IMR-90 (cell line): ENCODE results near the gene OTOR. TPM values are rescaled to one million over a fixed set of nuclear protein-coding genes. Genes with fewer than 3 reads are reported as not detected.

ENCODE experiments used
- ATAC-seq: fragments of 200-7000 bp; cut with Tn5 transposase; 2 replicates; pipeline ENCODE4 v1.9.1; 2020; ENCODE audit warnings: low read depth, mild to moderate bottlenecking, moderate library complexity
- BruUV-seq: library from RNA; stranded (reverse); fragments of 400-500 nt; replicated peaks from 2 replicates; lab custom pipeline; 2021; lab: Mats Ljungman, UMichigan
- CTCF ChIA-PET: fragments of 300-600 bp; formaldehyde crosslinking; extraction: SDS; loops from one replicate; lab custom pipeline; 2021; ENCODE audit warnings: antibody characterized with exemption; lab: Yijun Ruan, JAX
- POLR2A ChIA-PET: fragments of 300-600 bp; sonication (Branson Sonifier 250); formaldehyde crosslinking; loops from one replicate; lab custom pipeline; 2022; ENCODE audit warnings: antibody characterized with exemption; ENCODE audit not compliant: unreplicated experiment; lab: Charles Lee
- DNase-seq: peaks from one replicate; pipeline ENCODE4 v3.0.0; 2013
- H2AFZ ChIP-seq: replicated peaks from 2 replicates; pipeline ENCODE3; 2013; ENCODE audit warnings: low read length, mild to moderate bottlenecking; ENCODE audit not compliant: poor library complexity
- H2AK5ac ChIP-seq: 2 replicates; pipeline ENCODE4 v1.6.1; 2013; ENCODE audit warnings: low read depth, low read length, inconsistent platforms
- H2AK9ac ChIP-seq: replicated peaks from 2 replicates; pipeline ENCODE3; 2013; ENCODE audit warnings: mild to moderate bottlenecking, low read depth, low read length, moderate library complexity; ENCODE audit not compliant: poor library complexity
- H2BK120ac ChIP-seq: 2 replicates; pipeline ENCODE4 v1.6.1; 2013; ENCODE audit warnings: low read depth, low read length, inconsistent platforms
- H2BK15ac ChIP-seq: 3 replicates; pipeline ENCODE4 v1.6.1; 2013; ENCODE audit warnings: low read depth, low read length, inconsistent platforms
- H2BK20ac ChIP-seq: 2 replicates; pipeline ENCODE4 v1.6.1; 2013; ENCODE audit warnings: low read depth, mild to moderate bottlenecking, inconsistent platforms, low read length, moderate library complexity
- H2BK5ac ChIP-seq: 2 replicates; pipeline ENCODE4 v1.6.1; 2013; ENCODE audit warnings: mild to moderate bottlenecking, low read depth, low read length, inconsistent platforms; ENCODE audit not compliant: poor library complexity, severe bottlenecking
- H3K14ac ChIP-seq: replicated peaks from 2 replicates; pipeline ENCODE4 v1.6.1; 2013; ENCODE audit warnings: low read depth, low read length, inconsistent platforms
- H3K18ac ChIP-seq: 2 replicates; pipeline ENCODE4 v1.6.1; 2013; ENCODE audit warnings: low read depth, low read length, control low read depth
- H3K23ac ChIP-seq: 2 replicates; pipeline ENCODE4 v1.6.1; 2013; ENCODE audit warnings: low read depth, low read length, inconsistent platforms
- H3K27ac ChIP-seq: 2 replicates; pipeline ENCODE4 v1.5.1; 2013; ENCODE audit warnings: mild to moderate bottlenecking, control low read depth, low read length; ENCODE audit not compliant: insufficient read depth
- H3K27me3 ChIP-seq: 2 replicates; pipeline ENCODE4 v1.6.1; 2013; ENCODE audit warnings: low read length; ENCODE audit not compliant: control insufficient read depth, insufficient read depth
- H3K36me3 ChIP-seq: 2 replicates; pipeline ENCODE4 v1.6.1; 2013; ENCODE audit warnings: low read length, mixed read lengths; ENCODE audit not compliant: control insufficient read depth, insufficient read depth
- H3K4ac ChIP-seq: 2 replicates; pipeline ENCODE4 v1.6.1; 2013; ENCODE audit warnings: low read depth, low read length, inconsistent platforms
- H3K4me1 ChIP-seq: 2 replicates; pipeline ENCODE4 v1.6.1; 2013; ENCODE audit warnings: low read length, mixed read lengths; ENCODE audit not compliant: control insufficient read depth, insufficient read depth
- H3K4me2 ChIP-seq: 2 replicates; pipeline ENCODE4 v1.6.1; 2013; ENCODE audit warnings: low read depth, mild to moderate bottlenecking, control low read depth, low read length, moderate library complexity
- H3K4me3 ChIP-seq: 2 replicates; pipeline ENCODE4 v1.5.1; 2013; ENCODE audit warnings: low read depth, mild to moderate bottlenecking, control low read depth, low read length, moderate library complexity; ENCODE audit not compliant: insufficient read depth
- H3K56ac ChIP-seq: 2 replicates; pipeline ENCODE4 v1.6.1; 2013; ENCODE audit warnings: low read length, inconsistent platforms; ENCODE audit not compliant: insufficient read depth; ENCODE audit errors: extremely low read depth
- H3K79me1 ChIP-seq, 2 experiments: 2 replicates each; pipeline ENCODE4 v1.6.1; 2013; ENCODE audit warnings: low read length in 2 of 2, inconsistent platforms in 1 of 2, low read depth in 1 of 2
- H3K9ac ChIP-seq: 2 replicates; pipeline ENCODE4 v1.6.1; 2013; ENCODE audit warnings: low read depth, low read length, control low read depth
- H3K9me1 ChIP-seq: 2 replicates; pipeline ENCODE4 v1.6.1; 2013; ENCODE audit warnings: low read length, inconsistent platforms; ENCODE audit not compliant: insufficient read depth
- H3K9me3 ChIP-seq: 2 replicates; pipeline ENCODE4 v1.6.1; 2013; ENCODE audit warnings: low read length; ENCODE audit not compliant: control insufficient read depth, insufficient read depth
- H4K20me1 ChIP-seq: 2 replicates; pipeline ENCODE4 v1.6.1; 2013; ENCODE audit warnings: low read length, inconsistent platforms; ENCODE audit not compliant: insufficient read depth
- H4K5ac ChIP-seq: 2 replicates; pipeline ENCODE4 v1.6.1; 2013; ENCODE audit warnings: mild to moderate bottlenecking, low read depth, low read length, control low read depth
- H4K8ac ChIP-seq, 2 experiments: 2 replicates each; pipeline ENCODE4 v1.6.1; 2013; ENCODE audit warnings: low read depth in 2 of 2, low read length in 2 of 2, control low read depth in 1 of 2, inconsistent platforms in 1 of 2
- H4K91ac ChIP-seq: 2 replicates; pipeline ENCODE4 v1.6.1; 2013; ENCODE audit warnings: low read depth, low read length, inconsistent platforms; ENCODE audit not compliant: insufficient read depth
- BHLHE40 ChIP-seq: fragments of 150-350 bp; IDR thresholded peaks from 2 replicates; pipeline ENCODE4 v1.6.1; 2016; ENCODE audit warnings: mild to moderate bottlenecking, low read depth, low read length
- CEBPB ChIP-seq: IDR thresholded peaks from 2 replicates; pipeline ENCODE4 v1.6.1; 2012; ENCODE audit warnings: low read depth, low read length, improper control_type of control experiment
- CHD1 ChIP-seq: IDR thresholded peaks from 2 replicates; pipeline ENCODE4 v1.6.1; 2012; ENCODE audit warnings: low read depth, low read length, improper control_type of control experiment
- CTCF ChIP-seq: conservative IDR thresholded peaks from 2 replicates; pipeline ENCODE4 v1.5.1; 2012; ENCODE audit warnings: mild to moderate bottlenecking, low read depth, low read length, improper control_type of control experiment
- ELK1 ChIP-seq: fragments of 150-350 bp; IDR thresholded peaks from 2 replicates; pipeline ENCODE4 v1.6.1; 2016; ENCODE audit warnings: low read depth, mild to moderate bottlenecking, low read length, moderate library complexity, borderline replicate concordance
- FOS ChIP-seq: fragments of 150-350 bp; IDR thresholded peaks from 2 replicates; pipeline ENCODE4 v1.6.1; 2016; ENCODE audit warnings: low read depth, low read length
- MAZ ChIP-seq: IDR thresholded peaks from 2 replicates; pipeline ENCODE4 v1.6.1; 2012; ENCODE audit warnings: low read depth, mild to moderate bottlenecking, low read length, improper control_type of control experiment, moderate library complexity, borderline replicate concordance
- MXI1 ChIP-seq: IDR thresholded peaks from 2 replicates; pipeline ENCODE4 v1.6.1; 2012; ENCODE audit warnings: low read depth, mild to moderate bottlenecking, low read length, moderate library complexity, borderline replicate concordance
- NFE2L2 ChIP-seq: fragments of 150-350 bp; IDR thresholded peaks from 2 replicates; pipeline ENCODE4 v1.6.1; 2016; ENCODE audit warnings: low read depth, mild to moderate bottlenecking, low read length
- POLR2A ChIP-seq: IDR thresholded peaks from 2 replicates; pipeline ENCODE4 v1.6.1; 2012; ENCODE audit warnings: mild to moderate bottlenecking, low read depth, low read length
- RAD21 ChIP-seq: IDR thresholded peaks from 2 replicates; pipeline ENCODE4 v1.6.1; 2012; ENCODE audit warnings: low read length, improper control_type of control experiment
- RCOR1 ChIP-seq: IDR thresholded peaks from 2 replicates; pipeline ENCODE4 v1.6.1; 2012; ENCODE audit warnings: mild to moderate bottlenecking, low read length, improper control_type of control experiment; ENCODE audit not compliant: insufficient replicate concordance
- RFX5 ChIP-seq: IDR thresholded peaks from 2 replicates; pipeline ENCODE4 v1.8.0; 2012; ENCODE audit warnings: low read depth, mild to moderate bottlenecking, low read length, moderate library complexity
- SMC3 ChIP-seq: fragments of 150-350 bp; IDR thresholded peaks from 2 replicates; pipeline ENCODE4 v1.6.1; 2016; ENCODE audit warnings: low read depth, mild to moderate bottlenecking, antibody characterized with exemption, low read length, moderate library complexity
- USF2 ChIP-seq: fragments of 150-350 bp; IDR thresholded peaks from 2 replicates; pipeline ENCODE4 v1.6.1; 2017; ENCODE audit warnings: mild to moderate bottlenecking, antibody characterized with exemption, low read length, low read depth
- WGBS, 2 experiments: methylation state at CpG; one replicate each; pipeline versions ENCODE4 v1.1.5 to v1.1.7; 2013; ENCODE audit warnings: missing lambda C conversion rate in 2 of 2; ENCODE audit not compliant: insufficient read length in 1 of 2; ENCODE audit errors: extremely low coverage in 2 of 2; 5-methylcytosine and 5-hydroxymethylcytosine counted together
- dilution Hi-C: fragments of 300-500 bp; cut with HindIII; formaldehyde crosslinking; loops from one replicate; pipeline ENCODE4 v1.14.3; 2018; ENCODE audit warnings: low sequenced_read_pairs; ENCODE audit not compliant: unreplicated experiment
- in situ Hi-C: fragments of 300-500 bp; cut with MboI; formaldehyde crosslinking; loops from 3 replicates; pipeline ENCODE4 v1.14.3; 2019; ENCODE audit warnings: low sequenced_read_pairs, inconsistent platforms, mixed read lengths
- intact Hi-C: fragments of 100-400 bp; cut with micrococcal nuclease; formaldehyde crosslinking; loops from 2 replicates; pipeline ENCODE4 v1.10.0; 2022
- polyA plus RNA-seq, 3 experiments: library from polyadenylated mRNA; depleted of rRNA; stranded (reverse); fragments of >200 nt; gene quantifications; 2 replicates each; pipeline ENCODE4 v1.2.3, GENCODE V29; 2012; ENCODE audit warnings: low replicate concordance in 1 of 3
- total RNA-seq: library from RNA; depleted of rRNA; stranded (reverse); fragments of >200 nt; gene quantifications from 2 replicates; pipeline ENCODE4 v1.2.3, GENCODE V29; 2012

OTOR gene
- total and polyA plus RNA-seq, 2 of the 4 experiments (the other 2 are of a cell fraction), result not detected

DNA sequence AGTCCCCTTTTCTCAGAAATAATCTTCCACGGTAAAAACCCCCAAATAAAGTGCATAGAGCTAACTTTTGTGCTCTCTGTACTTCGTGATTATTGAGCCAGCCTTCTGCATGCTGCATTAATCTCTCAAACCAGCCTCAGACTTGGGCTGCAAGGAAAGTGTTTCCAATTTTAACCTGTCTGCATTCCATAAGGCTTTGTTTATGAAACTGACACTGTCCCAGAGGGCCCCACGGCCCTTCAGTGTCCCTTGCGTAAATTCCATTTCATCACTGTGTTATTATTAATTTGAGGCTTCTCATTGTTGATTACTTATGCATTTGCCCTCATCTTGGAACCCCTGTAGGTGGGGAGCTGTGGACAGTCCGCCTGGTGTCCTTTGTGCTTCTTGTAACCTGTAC lies 33.9 kb upstream of the OTOR start:
- no peak for ATAC-seq
- DNase-seq, result no peak
- no peak overlapping the region for H2AK9ac ChIP-seq

More for the DNA sequence above, 33.9 kb upstream of the OTOR start:
- Histone ChIP-seq H3K23ac (no peak overlapping the region), H2BK15ac (no peak overlapping the region), H3K4me2 (no peak overlapping the region), H3K9me1 (no peaks in the 10 kb centered on the region), H3K36me3 (no peaks in the 10 kb centered on the region), H3K4ac (no peak overlapping the region), H3K9ac (no peak overlapping the region), H2AFZ (no peak overlapping the region), H3K4me1 (no peaks in the 10 kb centered on the region), H3K27ac (no peak overlapping the region), H3K14ac (no peak overlapping the region), H4K8ac (no peak overlapping the region), H2AK5ac (no peak overlapping the region), H3K27me3 (peaks cover 3% of the 10 kb centered on the region), H2BK120ac (no peak overlapping the region), H4K5ac (no peak overlapping the region), H3K56ac (no peak overlapping the region), H2BK20ac (no peak overlapping the region), H4K91ac (no peak overlapping the region), H2BK5ac (no peak overlapping the region), H4K20me1 (no peaks in the 10 kb centered on the region), H3K9me3 (no peaks in the 10 kb centered on the region), H3K18ac (no peak overlapping the region), H3K4me3 (no peak overlapping the region), H3K79me1 (no peaks in the 10 kb centered on the region)
- CTCF ChIA-PET, result no interaction called here
- intact Hi-C loops (no loop called here), dilution Hi-C loops (no loop called here), in situ Hi-C loops (no loop called here)
- BruUV-seq, result no TSS peak
- POLR2A ChIA-PET, result no interaction called here
- no CpG with 5 or more reads among the region's 5 CpGs for WGBS, 2 experiments
- TF ChIP-seq CEBPB (no peak), USF2 (no peak), SMC3 (no peak), MXI1 (no peak), BHLHE40 (no peak), ELK1 (no peak), RAD21 (no peak), RCOR1 (no peak), MAZ (no peak), NFE2L2 (no peak), FOS (no peak), CTCF (no peak), POLR2A (no peak), RFX5 (no peak), CHD1 (no peak)
